ENCODE data around the gene MTUS2.

The MTUS2 gene

GRCh38 chr13:29423050-29423449 lies 602.9 kb downstream of the MTUS2 start:
- DNase-seq: no peak

DNA sequence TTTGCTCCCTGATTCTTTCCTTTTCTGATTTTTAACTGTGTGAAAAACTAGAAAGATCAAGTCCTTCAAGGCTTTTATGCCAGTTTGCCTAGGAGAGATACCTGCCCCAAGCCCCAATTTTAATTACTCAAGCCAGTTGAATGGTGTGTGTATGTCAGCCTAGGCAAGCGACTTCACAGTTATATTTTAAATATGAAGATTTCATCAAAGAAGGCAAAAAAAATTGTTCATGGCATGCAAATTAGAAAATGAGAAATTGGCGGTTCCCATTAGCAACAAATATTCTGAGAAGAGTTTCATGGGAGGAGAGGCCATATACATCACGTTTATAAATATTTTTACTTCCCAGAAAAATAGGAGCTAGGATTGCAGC lies 607.8 kb downstream of the MTUS2 start:
- DNase-seq: no peak

GRCh38 chr13:29428310-29429181 lies 608.4 kb downstream of the MTUS2 start:
- DNase-seq: no peak

DNA sequence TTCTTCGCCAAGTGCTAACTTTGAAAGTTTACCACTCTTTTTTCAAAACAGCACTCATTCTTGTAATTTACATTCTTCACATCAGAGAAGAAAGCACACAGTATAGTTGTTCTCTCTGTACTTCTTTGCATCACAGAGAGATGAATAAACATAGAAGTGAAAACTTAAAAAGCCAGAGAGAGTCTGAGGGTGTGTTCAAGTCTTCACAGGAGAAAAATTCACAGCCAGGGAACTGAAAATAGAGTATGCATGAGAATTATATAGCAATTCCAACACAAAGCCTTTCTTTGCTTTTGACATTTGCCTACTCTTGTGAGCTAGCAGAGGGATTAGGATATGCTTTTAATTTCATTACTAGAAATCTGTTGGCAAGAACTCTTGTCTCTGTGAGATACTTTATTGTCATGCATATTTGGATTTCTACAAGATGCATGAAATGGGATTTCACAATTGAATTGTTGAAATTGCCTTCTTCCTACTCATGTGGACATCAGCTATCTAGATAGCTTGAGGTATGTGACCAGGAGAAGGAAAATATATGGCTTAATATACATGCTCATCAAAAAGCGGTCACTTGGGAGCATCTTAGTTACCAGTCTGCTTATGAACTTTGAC lies 609.3 kb downstream of the MTUS2 start:
- DNase-seq: no peak

- no peak for DNase-seq
These were observed 614.2 kb downstream of the MTUS2 start for GRCh38 chr13:29434217-29434945.

- no peak for DNase-seq
These were observed 615.2 kb downstream of the MTUS2 start for GRCh38 chr13:29435125-29435911.

DNA sequence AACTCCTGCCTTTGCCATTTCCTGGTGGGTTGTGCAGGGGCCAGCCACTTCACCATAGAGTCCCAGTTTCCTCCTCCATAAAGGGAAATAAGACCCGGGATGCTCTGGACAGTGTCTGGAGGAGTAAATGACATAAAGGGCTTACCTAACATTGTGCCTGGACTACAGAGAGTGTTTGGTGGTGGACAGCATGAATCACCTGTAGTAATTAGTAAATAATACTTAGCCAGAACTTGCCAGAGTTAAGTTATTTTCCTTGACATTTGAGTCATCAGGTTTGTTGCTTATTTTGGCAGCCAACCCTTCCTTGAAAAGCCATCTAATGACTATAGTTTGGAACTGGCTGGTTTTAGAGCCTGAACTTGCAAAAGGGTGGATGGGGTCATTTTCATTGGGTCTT lies 616.2 kb downstream of the MTUS2 start:
- no peak for DNase-seq

GRCh38 chr13:29436721-29437280 lies 616.7 kb downstream of the MTUS2 start:
- DNase-seq: no peak

GRCh38 chr13:29438769-29439168 lies 618.6 kb downstream of the MTUS2 start:
- DNase-seq: no peak

GRCh38 chr13:29439601-29440388 lies 619.7 kb downstream of the MTUS2 start:
- DNase-seq: no peak

DNA sequence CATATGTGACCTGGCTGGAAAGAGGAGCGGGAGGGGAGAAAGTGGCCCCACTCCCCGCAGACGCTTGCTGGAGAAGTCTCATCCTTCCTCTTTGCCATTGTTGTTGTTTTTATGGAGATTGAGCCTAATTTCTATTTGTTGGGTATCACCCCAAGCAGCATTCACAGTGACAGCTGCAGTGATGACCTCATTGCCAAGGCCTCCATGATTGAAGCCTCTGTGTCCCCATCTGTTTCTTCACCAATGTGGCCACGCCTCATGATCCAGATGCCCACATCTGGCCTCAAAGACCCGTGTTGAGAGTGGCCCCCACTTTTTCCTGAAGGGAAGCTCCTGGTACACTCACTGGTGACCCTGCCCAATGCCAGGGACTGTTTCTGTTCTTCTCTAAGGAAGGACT lies 621.2 kb downstream of the MTUS2 start:
- no peak for DNase-seq

DNA sequence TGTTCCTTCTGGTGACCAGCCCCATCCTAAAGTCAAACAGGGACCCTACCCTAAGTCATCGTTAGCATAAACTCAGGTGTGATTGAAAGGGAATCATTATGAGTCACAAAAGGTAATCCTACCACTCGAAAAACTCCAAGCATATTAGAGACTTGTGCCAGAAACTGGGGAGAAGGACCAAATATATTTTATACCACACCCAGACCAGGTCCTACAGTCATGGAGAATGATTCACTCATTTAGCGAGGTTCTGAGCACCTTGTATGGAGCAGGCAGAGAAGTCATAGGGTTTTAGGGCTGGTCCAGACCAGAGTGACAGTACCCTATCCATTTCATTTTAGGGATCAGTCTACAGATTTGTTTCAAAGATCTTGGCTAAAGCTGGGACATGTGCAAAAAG lies 625.9 kb downstream of the MTUS2 start:
- DNase-seq: no peak

DNA sequence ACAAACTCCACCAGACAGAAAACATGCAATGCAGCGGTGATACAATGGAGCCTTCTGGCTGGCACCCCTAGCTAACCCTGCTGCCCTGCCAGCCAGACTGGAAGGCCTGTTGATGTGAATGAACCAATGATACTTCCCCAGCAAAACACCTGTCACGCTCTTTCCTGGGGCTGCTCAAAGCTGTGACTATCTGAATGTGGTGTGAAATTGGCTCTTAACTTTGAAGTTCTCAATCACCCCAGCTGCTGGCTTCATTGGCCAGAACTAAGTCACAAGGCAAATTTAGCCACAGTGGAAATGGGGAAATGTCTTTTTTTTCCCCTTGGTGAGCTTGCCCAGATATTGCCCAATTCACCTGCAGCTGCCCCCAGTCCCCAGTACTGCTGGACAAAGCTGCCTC lies 628.0 kb downstream of the MTUS2 start:
- no peak for DNase-seq

DNA sequence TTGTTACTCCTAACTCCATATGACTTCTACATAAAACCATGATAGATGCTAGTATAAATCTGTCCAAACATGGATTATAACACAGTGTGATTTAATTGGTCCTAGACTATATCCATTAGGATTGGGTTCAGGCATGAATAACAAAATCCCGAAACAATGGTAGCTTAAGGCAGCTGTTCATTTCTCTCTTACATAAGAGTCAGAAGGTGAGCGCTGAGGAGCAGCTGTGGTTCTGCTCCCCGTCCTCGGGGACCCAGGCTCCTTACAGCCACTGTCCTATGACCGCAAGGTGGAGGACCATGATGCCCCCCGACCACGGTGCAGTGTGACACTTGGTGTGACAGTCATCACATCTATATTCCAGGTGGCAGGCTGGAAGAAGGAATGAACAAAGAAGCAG lies 629.6 kb downstream of the MTUS2 start:
- no peak for DNase-seq

GRCh38 chr13:29451976-29452375 lies 631.8 kb downstream of the MTUS2 start:
- DNase-seq: no peak

- no peak for DNase-seq
These were observed 632.9 kb downstream of the MTUS2 start for GRCh38 chr13:29452773-29453616.

- DNase-seq: no peak
These were observed 633.5 kb downstream of the MTUS2 start for GRCh38 chr13:29453617-29454011.

GRCh38 chr13:29454931-29455481 lies 634.9 kb downstream of the MTUS2 start:
- DNase-seq: no peak

GRCh38 chr13:29456419-29456818 lies 636.3 kb downstream of the MTUS2 start:
- DNase-seq: no peak

GRCh38 chr13:29457299-29457698 lies 637.2 kb downstream of the MTUS2 start:
- DNase-seq: no peak

GRCh38 chr13:29458419-29458818 lies 638.3 kb downstream of the MTUS2 start:
- DNase-seq: no peak

Measured in GF-D8 (cell line).